Peyer's patch (tissue), 4 donors: ENCODE measurements around the gene DDIT3.

Experiments
- CTCF ChIP-seq, 6 experiments: fragments of 450-650 bp in 4 of 6; fragments of 200-600 bp in 2 of 6; sonication (generic) in 1 of 6; IDR thresholded peaks; one replicate each; pipeline ENCODE4 v1.5.1; 2017 to 2019; ENCODE audit warnings: antibody characterized with exemption in 6 of 6, mild to moderate bottlenecking in 3 of 6, moderate library complexity in 1 of 6
- POLR2A ChIP-seq, 2 donors: fragments of 450-650 bp; IDR thresholded peaks; one replicate each; pipeline ENCODE4 v1.5.1; 2017; ENCODE audit warnings: antibody characterized with exemption in 2 of 2, mild to moderate bottlenecking in 2 of 2, moderate library complexity in 2 of 2

DNA sequence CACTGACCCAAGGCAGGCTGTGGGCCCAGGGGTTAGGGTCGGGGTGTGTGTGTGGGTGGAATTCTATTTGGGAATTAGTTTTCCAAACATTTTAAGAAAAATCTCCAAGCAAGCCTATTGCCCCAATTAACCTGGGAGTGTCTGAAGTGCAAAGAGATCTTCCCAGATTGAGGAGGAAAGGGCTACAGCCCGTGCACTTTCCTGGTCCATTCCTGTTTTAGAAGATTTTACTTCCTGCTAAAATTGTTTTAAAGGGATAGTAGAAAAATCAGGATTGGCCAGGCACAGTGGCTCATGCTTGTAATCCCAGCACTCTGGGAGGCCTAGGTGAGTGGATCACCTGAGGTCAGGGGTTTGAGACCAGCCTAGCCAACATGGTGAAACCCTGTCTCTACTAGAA lies 21.4 kb upstream of the DDIT3 start:
- TF ChIP-seq CTCF (IDR thresholded peaks at IDR 0.05): no peak
- no peak for TF ChIP-seq POLR2A (IDR thresholded peaks at IDR 0.05)
